Activated CD4-positive, alpha-beta T cell treated with anti-CD3 and anti-CD28 coated beads for 24 hours (primary cell): ENCODE results near the gene GTPBP3.

ENCODE experiments used
- DNase-seq, 2 donors: peaks; one replicate each; pipeline ENCODE4 v3.0.0-alpha.2; 2020; ENCODE audit warnings: low read depth in 2 of 2

The GTPBP3 gene

DNA sequence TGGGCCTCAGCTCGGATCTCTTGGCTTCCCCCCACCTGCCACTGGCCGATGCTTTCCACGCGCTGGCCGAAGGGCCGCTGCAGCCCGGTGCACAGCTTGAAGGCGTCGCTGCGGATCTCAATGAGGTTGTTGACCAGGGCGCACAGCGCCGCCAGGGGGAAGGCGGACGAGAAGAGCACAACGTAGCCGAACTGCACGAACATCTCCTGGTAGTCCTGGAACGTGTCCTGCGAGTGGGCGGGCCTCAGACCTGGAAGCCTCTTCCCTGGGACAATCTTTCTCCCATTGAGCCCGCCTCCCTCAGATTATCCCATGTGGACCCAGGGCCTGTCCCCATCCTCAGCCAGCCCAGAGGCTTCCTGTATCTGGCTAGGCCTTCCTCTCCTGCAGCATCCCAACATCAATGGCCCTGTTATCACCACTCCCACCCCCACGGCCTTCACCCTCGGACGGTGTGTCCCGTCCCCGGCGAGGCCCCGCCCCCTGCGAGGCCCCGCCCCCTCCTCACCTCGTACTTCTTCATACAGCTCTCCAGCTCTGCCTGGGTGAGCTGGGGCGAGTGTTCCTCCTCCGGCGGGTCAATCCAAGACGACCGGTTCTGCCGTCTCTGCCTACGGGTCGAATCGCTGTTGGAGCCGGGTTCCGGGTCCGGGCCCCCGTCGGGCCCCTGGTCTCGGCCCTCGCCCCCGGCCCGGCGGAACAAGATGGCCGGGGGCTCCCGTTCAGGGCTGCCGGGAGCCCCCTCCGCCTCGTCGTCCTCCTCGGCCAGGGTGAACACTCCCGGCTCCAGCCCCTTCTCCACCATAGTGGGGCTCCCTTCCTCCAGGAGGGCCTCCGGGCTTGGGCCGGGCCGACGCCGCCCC lies 9.5 kb upstream of the GTPBP3 start:
- DNase-seq: no peak

DNA sequence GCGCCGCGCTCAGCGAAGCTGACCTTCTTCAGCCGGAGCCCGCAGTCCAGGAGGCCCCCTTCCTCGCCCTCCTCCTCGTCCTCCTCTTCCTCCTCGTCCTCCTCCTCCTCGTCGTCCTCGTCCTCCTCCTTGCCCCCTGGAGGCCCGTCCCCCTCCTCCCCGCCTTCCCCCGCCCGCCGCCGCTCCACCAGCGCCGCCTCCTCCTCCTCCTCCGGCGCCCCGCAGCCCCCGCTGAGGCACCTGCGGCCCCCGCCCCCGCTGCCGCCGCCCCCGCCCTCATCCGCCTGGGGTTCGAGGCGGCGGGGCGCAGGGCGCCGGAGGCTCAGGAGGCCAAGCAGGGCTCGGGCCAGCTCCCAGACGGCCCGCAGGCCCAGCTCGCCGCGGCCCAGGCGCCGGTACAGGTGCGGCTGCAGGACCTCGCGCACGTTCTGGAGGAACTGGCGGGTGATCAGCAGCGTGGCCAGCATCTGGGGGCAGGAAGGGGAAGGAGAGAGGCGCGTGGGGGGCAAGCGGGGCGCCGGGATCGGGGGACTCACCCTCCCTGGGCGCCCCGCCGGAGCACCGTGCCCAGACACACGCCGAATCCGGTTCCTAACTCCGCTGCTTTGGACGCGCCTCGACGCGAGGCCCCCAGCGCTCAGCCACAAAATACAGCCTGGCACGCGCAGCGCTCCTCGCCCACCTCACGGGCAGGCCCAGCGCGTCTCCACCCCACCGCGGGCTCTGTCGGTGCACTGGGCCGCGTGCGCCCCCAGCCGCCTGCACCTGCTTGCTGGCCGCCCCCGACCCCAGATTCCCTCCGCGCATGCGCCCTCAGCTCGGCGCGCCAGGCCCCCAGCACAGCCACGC lies 8.6 kb upstream of the GTPBP3 start:
- DNase-seq: no peak

DNA sequence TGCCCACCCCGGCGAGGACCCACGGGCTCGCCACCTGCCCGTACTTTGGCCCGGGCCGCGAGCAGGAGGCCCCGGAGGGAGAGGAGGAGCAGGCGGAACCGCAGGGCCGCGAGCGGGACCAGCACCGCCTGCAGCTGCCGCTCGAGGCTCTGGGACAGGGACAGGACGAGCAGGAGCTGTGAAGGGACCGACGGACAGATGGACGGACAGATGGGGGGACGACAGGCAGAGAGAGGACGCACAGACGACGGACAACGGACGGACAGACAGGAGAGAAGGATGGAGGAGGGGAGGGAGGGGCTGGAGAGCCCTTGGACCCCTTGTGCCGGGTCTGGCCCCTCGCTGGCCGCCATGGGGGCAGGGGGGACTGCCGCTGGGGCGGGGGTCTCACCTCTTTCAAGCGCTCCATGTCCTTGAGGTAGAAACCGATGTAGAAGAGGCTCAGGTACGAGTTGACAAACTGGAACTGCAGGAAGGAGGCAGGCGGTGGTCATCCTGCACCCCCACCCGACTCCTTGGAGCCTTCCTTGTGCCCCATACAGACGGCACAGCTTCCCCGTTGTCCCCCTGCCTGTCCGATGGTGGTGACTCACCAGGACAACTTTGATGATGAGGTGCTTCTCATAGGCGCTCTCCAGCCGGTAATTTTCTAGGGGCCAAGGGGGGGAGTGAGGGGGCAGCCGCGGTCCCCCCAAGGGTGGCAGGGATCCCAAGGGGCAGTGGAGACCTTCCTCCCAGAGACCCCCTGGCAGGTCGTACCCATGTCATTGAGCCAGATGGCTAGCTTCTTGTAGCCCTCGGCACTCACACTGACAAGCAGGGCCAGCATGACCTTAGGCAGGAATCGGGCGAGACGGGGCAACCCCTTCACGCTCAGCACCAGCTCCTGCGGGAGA lies 7.7 kb upstream of the GTPBP3 start:
- DNase-seq: no peak

DNA sequence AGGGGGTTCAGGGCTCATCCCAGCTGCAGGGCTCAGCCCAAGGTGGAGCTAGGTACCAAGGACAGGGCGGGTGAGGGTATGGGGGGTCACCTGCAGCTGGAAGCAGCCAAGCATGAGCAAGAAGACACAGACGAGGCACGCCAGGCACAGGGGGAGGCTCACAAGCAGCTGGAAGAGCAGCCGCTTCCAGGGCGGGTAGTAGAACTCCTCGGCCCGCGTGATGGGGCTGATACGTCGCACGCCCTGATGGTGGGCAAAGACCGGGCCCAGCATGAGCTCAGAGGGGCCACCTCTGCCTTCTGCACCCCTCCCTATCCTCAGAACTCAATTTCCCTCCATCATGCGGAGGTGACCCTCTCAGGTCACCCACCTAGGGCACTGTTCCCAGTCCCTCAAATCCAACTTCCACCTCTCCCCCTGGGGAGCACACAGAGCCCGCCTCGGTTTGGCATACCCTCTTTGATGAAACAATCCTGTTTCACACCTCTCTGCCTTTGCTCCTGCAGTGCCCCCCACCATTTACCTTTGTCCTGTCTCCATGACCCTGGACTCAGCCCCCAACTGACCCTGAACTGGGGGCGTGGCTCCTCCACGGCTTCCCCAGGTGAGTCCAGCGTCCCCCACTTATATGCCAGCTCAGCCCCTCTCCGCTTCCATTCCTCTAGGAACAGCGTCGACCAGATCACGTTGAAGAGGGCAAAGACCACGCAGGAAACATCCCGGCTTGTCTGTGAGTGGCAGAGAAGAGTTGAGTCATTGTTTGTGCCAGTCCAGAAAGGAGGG lies 6.9 kb upstream of the GTPBP3 start:
- DNase-seq: no peak

DNA sequence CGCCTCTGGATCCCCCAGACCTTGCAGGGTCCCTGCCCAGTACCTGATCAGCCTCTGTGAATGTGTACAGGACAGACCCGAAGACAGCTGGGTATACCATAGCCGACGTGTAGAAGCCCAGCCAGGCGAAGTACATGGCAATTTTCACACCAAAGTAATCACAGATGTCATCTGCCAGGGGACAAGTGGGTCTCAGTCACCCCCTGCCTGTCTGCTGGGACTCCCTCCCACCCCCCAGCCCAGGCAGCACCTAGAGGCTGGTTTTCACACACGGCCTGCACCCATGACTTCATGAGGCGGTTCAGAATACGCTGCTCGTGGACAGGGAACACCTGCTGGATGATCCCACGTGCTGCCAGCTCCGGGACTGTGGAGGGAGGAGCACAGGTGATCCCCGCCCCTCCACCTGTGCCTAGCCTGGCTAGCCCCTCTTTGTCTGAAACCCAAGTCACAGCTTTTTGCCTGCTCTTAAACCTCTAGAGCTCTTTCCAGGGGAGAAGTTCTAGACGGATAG lies 6.3 kb upstream of the GTPBP3 start:
- DNase-seq: no peak

DNA sequence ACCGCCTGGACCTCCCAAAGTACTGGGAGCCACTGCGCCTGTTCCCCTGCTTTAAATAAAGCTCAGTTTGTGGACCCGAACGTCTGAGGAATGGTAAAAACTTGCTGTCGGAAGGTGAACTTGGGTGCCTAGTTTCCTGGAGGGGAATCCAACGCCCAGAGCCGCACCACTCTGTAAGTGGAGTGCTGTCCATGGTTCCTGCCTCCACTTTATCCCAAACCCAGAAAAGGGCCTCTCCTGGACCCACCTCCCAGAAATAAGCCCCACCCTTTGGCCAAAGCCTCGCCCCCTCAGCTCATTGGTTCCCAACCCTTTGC lies 5.0 kb upstream of the GTPBP3 start:
- no peak for DNase-seq

DNA sequence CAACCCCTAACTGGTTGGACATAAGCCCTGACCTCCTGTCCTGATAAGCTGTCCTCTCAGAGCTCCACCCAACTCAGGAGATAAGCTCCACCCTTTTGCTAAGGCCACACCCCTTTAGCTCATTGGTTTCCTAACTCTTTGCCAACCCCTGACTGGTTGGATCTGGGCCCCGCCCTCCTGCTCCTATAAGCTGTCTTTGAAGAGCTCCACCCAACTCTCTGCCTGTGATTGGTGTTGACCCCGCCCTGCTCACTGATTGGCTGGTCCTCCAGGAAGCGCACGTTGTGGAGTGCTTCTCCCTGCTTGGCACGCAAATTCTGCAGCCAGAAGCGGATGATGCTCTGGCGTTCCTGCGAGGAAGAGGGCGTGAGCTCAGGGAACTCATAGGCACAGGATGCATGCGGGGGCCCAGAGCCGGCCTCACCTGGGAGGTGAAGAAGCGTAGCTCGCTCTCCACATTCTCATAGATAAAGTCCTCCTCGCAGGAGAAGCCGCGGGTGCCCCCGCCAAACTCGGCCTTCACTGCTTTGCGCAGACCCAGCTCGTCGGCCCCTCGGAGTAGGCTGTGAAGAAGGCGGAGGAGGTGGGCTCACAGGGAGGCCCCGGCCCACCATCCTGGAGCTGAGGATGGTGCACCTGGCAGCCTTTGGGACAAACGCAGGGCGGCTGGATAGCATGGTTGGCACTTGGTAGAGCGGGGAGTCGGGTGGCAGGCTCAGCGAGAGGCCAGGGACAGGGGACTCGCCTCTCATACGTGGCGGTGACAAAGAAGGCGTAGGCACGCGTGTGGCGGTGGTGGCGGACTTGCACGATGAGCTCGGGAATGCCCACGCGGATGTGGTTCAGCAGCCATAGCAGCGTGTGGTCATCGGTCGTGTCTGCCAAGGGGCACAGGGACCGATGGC lies 4.4 kb upstream of the GTPBP3 start:
- no peak for DNase-seq

DNA sequence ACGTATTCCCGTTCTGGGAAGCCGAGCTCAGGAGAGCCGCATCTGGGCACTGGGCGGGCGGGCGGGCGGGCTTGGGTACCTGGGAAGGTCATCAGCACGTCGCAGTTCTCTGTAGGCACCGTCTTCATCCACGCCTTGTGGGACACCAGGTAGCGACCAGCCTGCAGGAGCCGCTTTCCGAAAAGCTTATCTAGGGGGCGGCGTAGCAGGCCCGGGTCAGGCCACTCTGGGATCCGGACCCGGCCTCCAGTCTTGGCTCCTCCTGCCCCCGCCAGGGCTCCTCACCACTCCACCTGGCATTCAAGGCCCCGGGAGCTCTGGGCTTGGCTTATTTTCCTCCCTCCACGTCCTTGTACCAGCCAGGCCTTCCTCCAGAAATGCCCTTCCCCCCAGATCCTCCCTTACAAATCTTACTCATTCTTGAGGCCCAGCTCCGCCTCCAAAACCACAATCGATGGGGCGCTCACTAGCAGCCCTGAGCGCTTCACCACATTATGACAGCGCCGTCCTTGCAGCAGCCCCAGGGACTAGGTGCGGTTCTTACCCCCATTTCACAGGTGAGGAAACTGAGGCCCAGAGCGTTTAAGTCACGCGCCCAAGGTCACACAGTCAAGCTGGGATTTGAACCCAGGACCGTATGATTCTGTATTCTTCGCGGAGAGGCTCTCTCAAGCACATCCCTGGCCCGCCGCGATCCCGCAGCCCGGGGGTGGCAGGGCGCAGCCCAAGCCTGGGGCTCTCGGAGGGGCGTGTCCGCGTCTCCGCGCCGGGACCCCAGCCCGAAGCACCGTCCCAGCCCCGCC lies 3.5 kb upstream of the GTPBP3 start:
- DNase-seq: peak; percentile 63 to 74

DNA sequence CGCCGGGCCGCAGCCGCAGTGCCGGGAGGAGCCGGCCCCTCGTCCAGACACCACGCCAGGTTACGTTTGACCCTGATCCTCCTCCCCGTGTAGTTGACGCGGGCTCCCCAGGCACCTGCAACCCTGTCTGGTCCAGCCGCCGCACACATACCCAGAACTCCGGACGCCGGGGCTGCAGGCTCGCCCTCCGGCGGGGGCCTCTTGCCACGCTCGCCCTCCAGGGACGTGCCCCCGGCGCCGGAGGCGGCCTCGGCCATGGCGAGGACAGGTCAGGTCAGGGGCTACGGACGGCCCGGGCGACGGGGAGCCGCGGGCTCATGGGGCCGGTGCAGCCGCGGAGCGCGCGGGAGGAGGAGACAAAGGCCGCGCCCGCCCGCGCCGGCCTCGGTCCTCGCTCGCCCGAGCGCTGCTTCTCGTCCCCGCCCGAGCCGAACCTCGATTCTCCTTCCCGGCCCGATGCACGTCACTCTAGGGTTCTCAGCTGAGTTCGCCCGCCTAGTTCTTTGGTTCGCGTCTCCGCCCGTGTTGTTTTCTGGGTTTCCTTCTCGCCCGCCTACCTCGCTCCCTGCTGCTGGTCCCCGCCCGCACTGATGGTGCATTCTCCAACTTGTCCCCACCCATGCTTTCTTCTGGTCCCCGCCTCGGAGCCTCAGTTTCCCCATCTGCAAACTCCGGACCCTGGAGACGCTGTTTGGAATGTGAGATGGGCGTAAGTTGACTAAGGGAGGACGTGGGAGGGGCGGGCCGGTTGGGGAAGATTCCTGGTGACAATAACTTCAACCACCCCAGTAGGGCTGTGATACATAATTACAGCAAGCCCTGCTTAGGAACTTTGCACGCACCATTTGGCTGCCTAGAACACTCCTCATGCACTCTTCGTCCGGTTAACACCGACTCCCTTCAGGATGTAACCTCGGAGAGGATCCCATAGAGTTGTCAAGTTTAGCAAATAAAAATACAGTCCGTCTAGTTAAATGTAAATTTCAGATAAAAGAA lies 2.6 kb upstream of the GTPBP3 start, which contains the start of gene ANO8:
TSS of gene ANO8 (minus strand) at position 442 of the 996 bp plus-strand sequence. CDS start at position 257, 185 bp downstream.
- DNase-seq: peak; percentile 97 to 98

DNA sequence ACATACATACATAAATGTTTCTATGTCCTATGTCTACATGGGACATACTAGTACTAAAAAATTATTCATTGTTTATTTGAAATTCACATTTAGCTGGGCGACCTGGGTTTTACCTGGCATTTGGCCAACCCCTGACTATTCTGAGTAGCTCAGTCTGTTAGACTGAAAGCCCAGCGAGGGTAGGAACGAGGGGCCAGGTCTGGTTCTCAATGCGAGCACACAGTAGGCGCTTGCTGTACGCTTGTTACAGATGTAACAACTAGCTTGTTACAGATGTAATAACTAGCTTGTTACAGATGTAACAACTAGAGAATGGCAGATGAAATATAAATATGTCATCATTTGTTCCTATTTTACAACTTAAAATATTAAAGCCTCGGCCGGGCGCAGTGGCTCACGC lies 1.8 kb upstream of the GTPBP3 start:
- no peak for DNase-seq

DNA sequence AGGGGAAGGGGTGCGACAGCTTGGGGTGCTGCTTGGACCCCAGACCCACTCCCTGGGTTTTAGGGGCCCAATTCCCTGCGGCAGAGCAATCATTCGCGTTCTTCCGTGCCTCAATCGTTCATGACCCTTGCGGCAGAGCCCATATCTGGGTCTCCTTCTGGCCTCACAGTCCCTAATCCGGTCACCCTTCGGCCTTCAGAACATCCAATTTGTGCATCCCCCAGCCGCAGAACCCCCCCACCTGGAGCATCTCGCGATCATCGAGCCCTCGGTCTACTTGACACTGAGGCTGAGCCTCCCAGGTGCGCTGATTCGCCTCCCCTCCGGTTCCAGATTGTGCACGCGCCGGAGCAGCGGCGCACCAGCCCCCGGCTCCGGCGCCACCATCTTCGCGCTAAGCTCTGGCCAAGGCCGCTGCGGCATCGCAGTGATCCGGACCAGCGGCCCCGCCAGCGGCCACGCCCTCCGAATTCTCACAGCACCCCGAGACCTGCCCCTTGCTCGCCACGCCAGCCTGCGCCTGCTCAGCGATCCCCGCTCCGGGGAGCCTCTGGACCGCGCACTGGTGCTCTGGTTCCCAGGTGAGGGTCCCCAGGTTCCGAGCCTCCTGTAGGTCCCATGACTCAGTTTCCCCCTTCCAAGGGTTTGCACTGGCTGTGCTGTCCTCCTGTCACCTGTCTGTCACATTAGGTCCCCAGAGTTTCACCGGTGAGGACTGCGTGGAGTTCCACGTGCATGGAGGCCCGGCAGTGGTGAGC lies 501 bp downstream of the GTPBP3 start:
- no peak for DNase-seq

DNA sequence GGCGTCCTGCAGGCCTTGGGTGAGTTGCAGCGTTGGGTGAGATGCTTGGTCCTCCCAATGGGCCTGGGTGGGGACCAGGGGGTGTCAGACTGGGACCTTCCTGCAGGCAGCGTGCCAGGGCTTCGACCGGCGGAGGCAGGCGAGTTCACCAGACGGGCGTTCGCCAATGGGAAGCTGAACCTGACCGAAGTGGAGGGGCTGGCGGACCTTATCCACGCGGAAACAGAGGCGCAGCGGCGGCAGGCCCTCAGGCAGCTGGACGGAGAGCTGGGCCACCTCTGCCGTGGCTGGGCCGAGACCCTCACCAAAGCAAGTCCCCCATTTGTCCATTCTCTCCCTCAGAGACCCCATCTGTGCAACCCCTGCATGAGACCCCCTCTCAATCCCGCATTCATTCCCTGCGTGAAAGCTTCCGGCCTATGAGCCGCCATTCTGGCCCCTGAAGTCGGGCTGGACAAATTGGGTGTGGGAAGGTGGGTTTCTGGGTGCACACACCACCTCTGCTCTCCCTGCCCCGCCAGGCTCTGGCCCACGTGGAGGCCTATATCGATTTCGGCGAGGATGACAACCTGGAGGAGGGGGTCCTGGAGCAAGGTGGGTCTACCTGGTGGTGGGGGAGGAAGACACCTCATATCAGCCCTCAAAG lies 1.2 kb downstream of the GTPBP3 start:
- no peak for DNase-seq

DNA sequence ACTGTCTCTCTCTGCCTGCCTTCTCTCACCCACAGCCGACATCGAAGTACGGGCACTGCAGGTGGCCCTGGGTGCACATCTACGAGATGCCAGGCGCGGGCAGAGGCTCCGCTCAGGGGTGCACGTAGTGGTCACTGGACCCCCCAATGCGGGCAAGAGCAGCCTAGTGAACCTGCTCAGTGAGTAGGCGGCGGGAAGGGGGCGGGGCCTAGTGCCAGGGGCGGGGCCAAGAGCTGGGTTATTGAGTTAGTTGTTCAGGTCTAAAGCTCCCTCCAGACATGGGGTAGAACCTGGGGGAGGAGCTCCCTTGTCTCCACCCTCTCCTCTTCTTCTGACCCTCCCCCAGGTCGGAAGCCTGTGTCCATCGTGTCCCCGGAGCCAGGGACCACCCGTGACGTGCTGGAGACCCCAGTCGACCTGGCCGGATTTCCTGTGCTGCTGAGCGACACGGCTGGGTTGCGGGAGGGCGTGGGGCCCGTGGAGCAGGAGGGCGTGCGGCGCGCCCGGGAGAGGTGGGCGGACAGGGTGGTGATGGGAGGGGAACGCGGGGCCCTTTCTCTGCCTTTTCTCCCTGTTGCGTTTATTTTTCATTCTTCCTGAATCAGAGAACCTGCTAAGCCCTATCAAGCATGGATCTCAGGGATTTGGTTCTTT lies 1.9 kb downstream of the GTPBP3 start:
- peak in 1 of 2 donors; percentile 59 for DNase-seq

DNA sequence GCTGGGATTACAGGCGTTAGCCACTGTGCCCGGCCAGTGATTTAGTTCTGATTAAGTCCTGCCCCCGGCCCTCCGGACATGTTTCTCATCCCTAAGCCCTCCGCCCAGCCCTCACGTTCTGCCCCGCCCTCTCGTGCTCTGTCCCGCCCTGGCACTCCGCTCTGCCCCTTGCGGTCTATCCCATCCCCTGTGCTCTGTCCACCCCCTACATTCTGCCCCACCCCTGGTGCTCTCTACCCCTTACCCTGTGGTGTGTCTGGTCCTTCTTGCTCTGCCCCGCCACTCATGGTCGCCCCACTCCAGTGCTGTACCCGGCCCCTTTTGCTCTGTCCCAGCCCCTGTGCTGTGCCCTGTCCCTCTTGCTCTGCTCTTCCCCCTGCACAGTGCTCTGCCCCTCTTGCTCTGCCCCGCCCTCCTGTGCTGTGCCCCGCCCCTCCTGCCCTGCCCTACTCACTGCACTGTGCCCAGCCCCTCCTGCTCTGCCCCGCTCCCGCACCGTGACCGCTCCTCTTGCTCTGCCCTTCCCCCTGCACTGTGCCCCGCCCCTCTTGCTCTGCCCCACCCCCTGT lies 3.0 kb downstream of the GTPBP3 start:
- DNase-seq: no peak

DNA sequence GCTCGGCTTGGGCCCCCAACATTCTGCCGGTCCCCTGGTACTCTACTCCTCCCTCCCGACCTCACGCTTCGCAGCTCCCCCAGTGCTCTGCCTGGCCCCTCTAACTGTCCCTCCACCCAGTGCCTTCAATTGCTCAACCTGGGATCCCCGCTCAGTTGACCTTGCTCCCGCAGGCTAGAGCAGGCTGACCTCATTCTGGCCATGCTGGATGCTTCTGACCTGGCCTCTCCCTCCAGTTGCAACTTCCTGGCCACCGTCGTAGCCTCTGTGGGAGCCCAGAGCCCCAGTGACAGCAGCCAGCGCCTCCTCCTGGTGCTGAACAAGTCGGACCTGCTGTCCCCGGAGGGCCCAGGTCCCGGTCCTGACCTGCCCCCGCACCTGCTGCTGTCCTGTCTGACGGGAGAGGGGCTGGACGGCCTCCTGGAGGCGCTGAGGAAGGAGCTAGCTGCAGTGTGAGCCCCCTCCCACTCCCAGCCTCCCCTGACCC lies 3.6 kb downstream of the GTPBP3 start:
- DNase-seq: no peak
